GM19035 (cell line): ENCODE data around the gene BTN3A1.
"Not testable (repeated sequence)": the region's sequence is repeated elsewhere in the genome, so short reads cannot be mapped to it uniquely, and the experiment has no call there.

ENCODE experiments used
- ATAC-seq: cut with Tn5 transposase; IDR thresholded peaks from one replicate; pipeline ENCODE4 v1.9.1; 2021; ENCODE audit not compliant: unreplicated experiment

Gene BTN3A1

GRCh38 chr6:26401987-26402658, at the start of gene BTN3A1:
Gene BTN3A1, plus strand, starts transcription at chr6:26402275. Its CDS starts 3,289 bp downstream, at chr6:26405564.
- peak; percentile 88 for ATAC-seq

GRCh38 chr6:26352315-26352714, 49.8 kb upstream of the BTN3A1 start:
- ATAC-seq: no peak

GRCh38 chr6:26354162-26354561, 47.9 kb upstream of the BTN3A1 start:
- ATAC-seq: no peak

- no peak for ATAC-seq
Measured at GRCh38 chr6:26355366-26355765, 46.7 kb upstream of the BTN3A1 start.

GRCh38 chr6:26357543-26357942, 44.5 kb upstream of the BTN3A1 start:
- not testable (repeated sequence) for ATAC-seq

- ATAC-seq: no peak
Measured at GRCh38 chr6:26358511-26358981, 43.5 kb upstream of the BTN3A1 start.

GRCh38 chr6:26359765-26360164, 42.3 kb upstream of the BTN3A1 start:
- no peak for ATAC-seq

GRCh38 chr6:26360451-26361416, 41.3 kb upstream of the BTN3A1 start:
- peak; percentile 48 for ATAC-seq

- ATAC-seq: no peak
Measured at GRCh38 chr6:26361544-26361943, 40.5 kb upstream of the BTN3A1 start.

GRCh38 chr6:26362093-26362835, 39.8 kb upstream of the BTN3A1 start:
- no peak for ATAC-seq

- no peak for ATAC-seq
Measured at GRCh38 chr6:26362836-26363220, 39.2 kb upstream of the BTN3A1 start.

GRCh38 chr6:26363882-26364701, 38.0 kb upstream of the BTN3A1 start:
- ATAC-seq: no peak

- ATAC-seq: no peak
Measured at GRCh38 chr6:26365633-26365995, 36.5 kb upstream of the BTN3A1 start.

GRCh38 chr6:26366504-26366903, 35.6 kb upstream of the BTN3A1 start:
- ATAC-seq: no peak

- ATAC-seq: no peak
Measured at GRCh38 chr6:26367114-26367513, 35.0 kb upstream of the BTN3A1 start.

- ATAC-seq: not testable (repeated sequence)
Measured at GRCh38 chr6:26371813-26372212, 30.3 kb upstream of the BTN3A1 start.

GRCh38 chr6:26372308-26373144, 29.5 kb upstream of the BTN3A1 start:
- ATAC-seq: no peak

GRCh38 chr6:26375270-26375669, 26.8 kb upstream of the BTN3A1 start:
- no peak for ATAC-seq

GRCh38 chr6:26377719-26378118, 24.4 kb upstream of the BTN3A1 start:
- no peak for ATAC-seq

GRCh38 chr6:26378143-26378542, 23.9 kb upstream of the BTN3A1 start:
- not testable (repeated sequence) for ATAC-seq
